ENCODE results near the gene PFKL. TPM values are rescaled to one million over a fixed set of nuclear protein-coding genes. Genes with fewer than 3 reads are reported as not detected.

PFKL gene
- total RNA-seq, 5 donors from 2014 or later (not counting 1 experiment from before 2014, with no cell fraction given) = 125 to 200 (median 162) TPM

DNA sequence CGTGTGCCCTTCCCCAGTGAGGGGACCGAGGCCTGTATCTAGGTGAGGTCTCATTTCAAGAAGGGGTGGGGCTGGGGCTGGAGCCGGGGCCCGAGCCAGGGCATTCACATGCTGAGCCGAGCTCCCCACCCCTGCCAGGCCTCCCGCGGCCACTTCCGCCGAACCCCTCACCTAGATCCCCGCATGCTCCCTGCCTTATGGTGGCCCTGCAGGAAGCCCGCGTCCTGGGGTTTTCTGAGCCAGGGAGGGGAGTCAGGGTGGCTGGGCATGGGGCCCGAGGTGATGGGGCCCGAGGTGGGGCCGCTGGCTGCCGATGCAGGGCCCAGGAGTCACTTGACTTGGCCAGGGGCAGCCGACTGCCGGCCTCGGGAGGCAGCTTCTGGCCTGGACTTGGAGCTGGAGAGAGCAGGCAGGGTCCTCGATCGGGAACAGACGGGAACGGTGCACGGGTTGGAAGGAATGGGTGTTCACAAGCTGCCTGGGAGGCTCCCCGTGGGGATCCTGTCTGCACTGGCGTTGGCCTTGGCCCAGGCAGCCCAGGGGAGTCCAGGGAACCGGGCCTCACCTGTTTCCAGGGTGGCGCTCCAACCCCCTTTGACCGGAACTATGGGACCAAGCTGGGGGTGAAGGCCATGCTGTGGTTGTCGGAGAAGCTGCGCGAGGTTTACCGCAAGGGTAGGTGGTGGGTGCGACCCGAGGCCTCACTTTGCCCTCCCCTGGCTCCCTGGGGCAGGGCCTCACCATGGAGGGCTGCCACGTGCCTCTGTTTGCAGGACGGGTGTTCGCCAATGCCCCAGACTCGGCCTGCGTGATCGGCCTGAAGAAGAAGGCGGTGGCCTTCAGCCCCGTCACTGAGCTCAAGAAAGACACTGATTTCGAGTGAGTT lies 25.8 kb downstream of the PFKL start:
- DNase-seq = no peak
- Mint-ChIP-seq H3K27ac (no peak overlapping the region), H3K4me3 (no peak overlapping the region), H3K9me3 (no peaks in the 10 kb centered on the region), H3K27me3 (no peaks in the 10 kb centered on the region), H3K36me3 (no peaks in the 10 kb centered on the region), H3K4me1 (no peaks in the 10 kb centered on the region)
- ChIA-PET CTCF (no interaction called here), POLR2A (no interaction called here)
- peaks cover 0 to 2% of the 10 kb centered on the region in 2 experiments for H3K4me1 ChIP-seq (ENCODE audit: control insufficient read depth in 1 of 2, extremely low read depth in 1 of 2, insufficient read depth in 2 of 2, low read length in 2 of 2)
- no peak overlapping the region for H3K4me3 ChIP-seq (ENCODE audit: control insufficient read depth in 1 of 2, extremely low read depth in 1 of 2, low read length in 1 of 2)
- no peaks in the 10 kb centered on the region for H3K27me3 ChIP-seq (replicated peaks in 1 of 2; ENCODE audit: control insufficient read depth in 2 of 2, extremely low read depth in 1 of 2, insufficient read depth in 2 of 2, low read length in 1 of 2)
- H3K9me3 ChIP-seq = no peaks in the 10 kb centered on the region
- no peak overlapping the region for H3K27ac ChIP-seq (ENCODE audit: low read length)
- no peak for ATAC-seq (replicated peaks in 1 of 4)
- 94% methylated on average over 35 of the region's 44 CpGs for WGBS (ENCODE audit: insufficient coverage)
- H3K36me3 ChIP-seq (ENCODE audit: control insufficient read depth in 2 of 2, extremely low read depth in 1 of 2, insufficient read depth in 1 of 2, low read length in 1 of 2) = peaks cover 7 to 38% of the 10 kb centered on the region in 2 donors

DNA sequence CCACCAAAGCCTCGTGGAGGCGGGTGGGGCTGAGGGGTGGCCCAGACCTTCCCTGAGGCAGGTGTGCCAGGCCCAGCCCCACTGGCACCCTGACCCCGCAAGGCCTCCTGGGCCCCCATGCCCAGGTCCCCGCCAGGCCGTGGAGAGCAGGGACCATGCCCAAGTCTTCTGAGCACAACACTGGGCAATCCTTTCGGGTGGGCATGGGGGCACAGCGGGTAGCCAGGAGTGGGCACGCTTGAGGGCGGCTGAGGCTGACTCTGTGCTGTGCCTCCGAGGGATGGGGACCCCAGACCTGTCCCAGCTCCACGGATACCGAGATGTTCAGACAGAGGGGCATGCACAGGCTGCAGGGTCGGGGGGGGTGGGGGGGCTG lies 26.4 kb downstream of the PFKL start:
- H3K9me3 ChIP-seq = no peaks in the 10 kb centered on the region
- no peak overlapping the region for H3K27ac ChIP-seq (ENCODE audit: low read length)
- no peak for DNase-seq
- H3K4me1 ChIP-seq (ENCODE audit: control insufficient read depth in 1 of 2, extremely low read depth in 1 of 2, insufficient read depth in 2 of 2, low read length in 2 of 2) = peaks cover 0 to 2% of the 10 kb centered on the region in 2 experiments
- Mint-ChIP-seq H3K27me3 (no peaks in the 10 kb centered on the region), H3K27ac (no peak overlapping the region), H3K36me3 (no peaks in the 10 kb centered on the region), H3K4me1 (no peaks in the 10 kb centered on the region), H3K9me3 (no peaks in the 10 kb centered on the region), H3K4me3 (no peak overlapping the region)
- no peaks in the 10 kb centered on the region for H3K27me3 ChIP-seq (replicated peaks in 1 of 2; ENCODE audit: control insufficient read depth in 2 of 2, extremely low read depth in 1 of 2, insufficient read depth in 2 of 2, low read length in 1 of 2)
- peaks cover 7 to 35% of the 10 kb centered on the region in 2 donors for H3K36me3 ChIP-seq (ENCODE audit: control insufficient read depth in 2 of 2, extremely low read depth in 1 of 2, insufficient read depth in 1 of 2, low read length in 1 of 2)
- CTCF ChIA-PET = no interaction called here
- POLR2A ChIA-PET = no interaction called here
- no peak for ATAC-seq (replicated peaks in 1 of 4)
- no peak overlapping the region for H3K4me3 ChIP-seq (ENCODE audit: control insufficient read depth in 1 of 2, extremely low read depth in 1 of 2, low read length in 1 of 2)
- 90% methylated on average over 6 of the region's 13 CpGs for WGBS (ENCODE audit: insufficient coverage)

DNA sequence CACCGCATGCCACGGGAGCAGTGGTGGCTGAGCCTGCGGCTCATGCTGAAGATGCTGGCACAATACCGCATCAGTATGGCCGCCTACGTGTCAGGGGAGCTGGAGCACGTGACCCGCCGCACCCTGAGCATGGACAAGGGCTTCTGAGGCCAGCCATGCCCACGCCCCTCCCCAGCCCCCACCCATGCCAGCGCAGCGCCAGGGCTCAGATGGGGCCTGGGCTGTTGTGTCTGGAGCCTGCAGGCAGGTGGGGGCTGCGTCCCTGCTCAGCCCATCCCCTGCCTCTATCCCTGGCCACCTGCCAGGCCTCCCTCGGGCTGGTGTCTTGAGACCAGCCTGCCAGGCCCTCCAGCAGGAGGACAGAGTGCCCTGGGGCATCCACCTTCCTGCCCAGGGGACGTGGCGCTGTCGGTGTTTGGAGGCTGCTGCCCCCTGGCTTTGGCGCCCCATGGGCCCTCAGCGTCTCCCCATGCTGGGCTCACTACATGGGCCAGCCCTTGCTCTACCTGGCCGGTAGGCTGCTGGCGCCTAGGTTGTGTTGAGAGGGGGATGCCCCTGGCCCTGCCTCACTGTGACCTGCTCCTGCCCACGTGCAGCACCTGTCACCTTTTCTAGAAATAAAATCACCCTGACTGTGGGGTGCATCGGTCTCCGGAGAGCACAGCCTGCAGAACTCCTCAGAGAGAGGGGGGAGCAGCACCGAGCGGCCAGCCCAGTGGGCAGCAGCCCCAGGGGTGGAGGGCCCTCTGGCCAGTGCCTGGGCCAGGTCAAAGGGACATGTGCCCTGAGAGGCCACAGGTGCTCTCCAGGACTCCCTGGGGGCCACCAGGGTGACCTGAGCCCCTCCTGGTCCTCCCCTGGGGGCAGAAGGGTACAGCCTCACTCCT lies 27.1 kb downstream of the PFKL start:
- Mint-ChIP-seq H3K9me3 (no peaks in the 10 kb centered on the region), H3K4me3 (no peak overlapping the region), H3K27ac (no peak overlapping the region), H3K27me3 (no peaks in the 10 kb centered on the region), H3K4me1 (no peaks in the 10 kb centered on the region), H3K36me3 (peaks cover 2% of the 10 kb centered on the region)
- WGBS (ENCODE audit: insufficient coverage) = 93% methylated on average over 18 of the region's 26 CpGs
- CTCF ChIA-PET = no interaction called here
- Histone ChIP-seq H3K4me1 (ENCODE audit: control insufficient read depth in 1 of 2, extremely low read depth in 1 of 2, insufficient read depth in 2 of 2, low read length in 2 of 2) (peaks cover 0 to 2% of the 10 kb centered on the region in 2 experiments), H3K27me3 (replicated peaks in 1 of 2; ENCODE audit: control insufficient read depth in 2 of 2, extremely low read depth in 1 of 2, insufficient read depth in 2 of 2, low read length in 1 of 2) (no peaks in the 10 kb centered on the region), H3K36me3 (ENCODE audit: control insufficient read depth in 2 of 2, extremely low read depth in 1 of 2, insufficient read depth in 1 of 2, low read length in 1 of 2) (peaks cover 7 to 29% of the 10 kb centered on the region in 2 donors), H3K4me3 (ENCODE audit: control insufficient read depth in 1 of 2, extremely low read depth in 1 of 2, low read length in 1 of 2) (no peak overlapping the region), H3K9me3 (no peaks in the 10 kb centered on the region), H3K27ac (ENCODE audit: low read length) (no peak overlapping the region)
- ATAC-seq (replicated peaks in 1 of 4) = peak in 2 of 4 experiments; percentile 7 to 13
- DNase-seq = no peak
- POLR2A ChIA-PET = no interaction called here

DNA sequence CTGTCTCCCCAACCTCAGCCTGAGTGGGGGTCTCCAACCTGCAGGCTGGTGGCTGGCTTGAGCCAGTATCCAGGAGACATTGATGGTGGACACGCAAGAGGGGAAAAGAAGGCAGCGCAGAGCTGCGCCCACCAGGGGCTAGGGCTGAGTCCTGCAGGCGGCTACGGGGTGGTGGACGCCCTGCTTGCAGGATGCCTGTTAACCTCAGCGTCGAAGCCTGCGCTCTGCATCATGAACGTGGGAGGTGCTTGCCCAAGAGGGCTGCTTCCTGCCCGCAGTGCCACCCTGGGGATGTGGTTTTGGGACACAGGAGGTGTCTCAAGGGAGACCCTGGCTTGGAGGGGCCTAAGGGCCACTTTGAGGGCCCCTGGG lies 27.7 kb downstream of the PFKL start:
- peak in 1 of 4 experiments; percentile 1 for ATAC-seq (replicated peaks in 1 of 4)

DNA sequence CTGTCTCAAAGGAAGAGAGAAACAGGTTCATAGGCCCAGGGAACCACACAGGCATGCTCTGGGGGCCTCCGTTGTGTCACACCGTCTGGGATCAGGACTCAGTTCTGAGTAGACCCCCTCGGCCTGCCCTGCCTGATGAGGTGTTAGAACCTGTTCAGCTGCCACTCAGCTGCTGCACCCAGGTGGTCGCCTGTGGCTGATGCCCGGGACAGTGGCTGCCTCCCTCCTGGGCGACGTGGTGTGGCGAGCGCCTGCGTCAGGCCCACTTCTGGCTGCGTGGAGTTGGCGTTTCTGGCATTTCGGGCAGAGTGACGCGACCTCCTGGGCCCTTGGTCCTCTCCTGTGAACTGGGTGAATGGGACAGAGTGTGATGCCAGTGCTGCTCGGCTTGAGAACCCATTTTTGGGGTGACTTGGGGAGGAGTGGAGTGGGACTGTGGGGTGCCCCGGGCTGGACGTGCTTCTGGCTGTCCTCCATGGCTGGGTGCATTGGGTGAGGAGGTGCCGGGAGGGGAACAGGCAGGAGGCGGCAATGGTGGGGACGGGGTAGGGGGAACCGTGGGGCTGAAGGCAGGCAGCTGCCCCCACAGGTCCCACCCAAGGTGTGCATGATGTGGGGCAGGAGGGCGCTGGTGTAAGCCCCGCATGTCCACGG lies 28.5 kb downstream of the PFKL start:
- H3K27ac ChIP-seq (ENCODE audit: low read length) = no peak overlapping the region
- CTCF ChIA-PET = interaction anchor here in 1 of 2 donors (0.6 kb wide), 1 partner anchor 427 kb away, joined by 3 read pairs; no protein-coding TSS in a partner anchor
- H3K27me3 ChIP-seq (replicated peaks in 1 of 2; ENCODE audit: control insufficient read depth in 2 of 2, extremely low read depth in 1 of 2, insufficient read depth in 2 of 2, low read length in 1 of 2) = no peaks in the 10 kb centered on the region
- no peaks in the 10 kb centered on the region for H3K27me3 Mint-ChIP-seq
- peaks cover 12 to 27% of the 10 kb centered on the region in 2 donors for H3K36me3 ChIP-seq (ENCODE audit: control insufficient read depth in 2 of 2, extremely low read depth in 1 of 2, insufficient read depth in 1 of 2, low read length in 1 of 2)
- DNase-seq = no peak
- POLR2A ChIA-PET = no interaction called here
- no peak overlapping the region for H3K27ac Mint-ChIP-seq
- 87% methylated on average over 25 of the region's 25 CpGs for WGBS (ENCODE audit: insufficient coverage)
- no peak overlapping the region for H3K4me3 Mint-ChIP-seq
- H3K9me3 Mint-ChIP-seq = no peaks in the 10 kb centered on the region
- ATAC-seq (replicated peaks in 1 of 4) = peak in 2 of 4 experiments; percentile 8 to 9
- peaks cover 0 to 2% of the 10 kb centered on the region in 2 experiments for H3K4me1 ChIP-seq (ENCODE audit: control insufficient read depth in 1 of 2, extremely low read depth in 1 of 2, insufficient read depth in 2 of 2, low read length in 2 of 2)
- H3K4me3 ChIP-seq (ENCODE audit: control insufficient read depth in 1 of 2, extremely low read depth in 1 of 2, low read length in 1 of 2) = no peak overlapping the region
- H3K4me1 Mint-ChIP-seq = no peaks in the 10 kb centered on the region
- H3K36me3 Mint-ChIP-seq = peaks cover 4% of the 10 kb centered on the region
- H3K9me3 ChIP-seq = no peaks in the 10 kb centered on the region

More for the DNA sequence above, 27.7 kb downstream of the PFKL start:
- H3K27ac Mint-ChIP-seq = no peak overlapping the region
- H3K27me3 Mint-ChIP-seq = no peaks in the 10 kb centered on the region
- no peaks in the 10 kb centered on the region for H3K27me3 ChIP-seq (replicated peaks in 1 of 2; ENCODE audit: control insufficient read depth in 2 of 2, extremely low read depth in 1 of 2, insufficient read depth in 2 of 2, low read length in 1 of 2)
- CTCF ChIA-PET = interaction anchor here in 1 of 2 donors (0.6 kb wide), 1 partner anchor 426 kb away, joined by 3 read pairs; no protein-coding TSS in a partner anchor
- DNase-seq = no peak
- H3K4me3 ChIP-seq (ENCODE audit: control insufficient read depth in 1 of 2, extremely low read depth in 1 of 2, low read length in 1 of 2) = no peak overlapping the region
- H3K4me1 ChIP-seq (ENCODE audit: control insufficient read depth in 1 of 2, extremely low read depth in 1 of 2, insufficient read depth in 2 of 2, low read length in 2 of 2) = peaks cover 0 to 2% of the 10 kb centered on the region in 2 experiments
- H3K9me3 Mint-ChIP-seq = no peaks in the 10 kb centered on the region
- no peak overlapping the region for H3K4me3 Mint-ChIP-seq
- H3K36me3 Mint-ChIP-seq = peaks cover 4% of the 10 kb centered on the region
- H3K9me3 ChIP-seq = no peaks in the 10 kb centered on the region
- 79% methylated on average over 11 of the region's 11 CpGs for WGBS (ENCODE audit: insufficient coverage)
- POLR2A ChIA-PET = no interaction called here
- H3K4me1 Mint-ChIP-seq = no peaks in the 10 kb centered on the region
- no peak overlapping the region for H3K27ac ChIP-seq (ENCODE audit: low read length)
- peaks cover 11 to 29% of the 10 kb centered on the region in 2 donors for H3K36me3 ChIP-seq (ENCODE audit: control insufficient read depth in 2 of 2, extremely low read depth in 1 of 2, insufficient read depth in 1 of 2, low read length in 1 of 2)
